EL (cell line): ENCODE measurements around the gene NAALADL2.
"Not testable (repeated sequence)": the region's sequence is repeated elsewhere in the genome, so short reads cannot be mapped to it uniquely, and the experiment has no call there.

Source experiments
- DNase-seq: peaks from one replicate; pipeline ENCODE4 v3.0.0-alpha.2; 2016

The NAALADL2 gene

DNA sequence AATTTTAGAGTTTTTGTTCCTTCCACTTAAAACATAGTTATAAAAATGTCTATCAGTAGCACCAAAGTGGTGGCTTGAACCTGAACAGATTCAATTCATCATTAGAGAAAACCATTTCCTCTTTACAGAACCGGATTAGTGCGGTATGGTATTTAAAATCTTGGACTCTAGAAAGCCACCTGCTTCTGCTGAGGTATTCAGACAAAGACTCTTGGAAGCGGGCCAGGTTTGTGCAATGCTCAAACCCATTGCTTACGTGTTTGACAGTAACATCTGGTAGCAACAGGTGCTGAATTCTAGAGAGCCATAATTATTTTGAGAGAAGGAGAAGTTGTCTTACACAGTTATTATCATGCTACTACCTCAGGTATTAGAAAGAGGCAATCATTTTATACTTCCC, 290.5 kb downstream of the NAALADL2 start:
- DNase-seq: no peak

DNA sequence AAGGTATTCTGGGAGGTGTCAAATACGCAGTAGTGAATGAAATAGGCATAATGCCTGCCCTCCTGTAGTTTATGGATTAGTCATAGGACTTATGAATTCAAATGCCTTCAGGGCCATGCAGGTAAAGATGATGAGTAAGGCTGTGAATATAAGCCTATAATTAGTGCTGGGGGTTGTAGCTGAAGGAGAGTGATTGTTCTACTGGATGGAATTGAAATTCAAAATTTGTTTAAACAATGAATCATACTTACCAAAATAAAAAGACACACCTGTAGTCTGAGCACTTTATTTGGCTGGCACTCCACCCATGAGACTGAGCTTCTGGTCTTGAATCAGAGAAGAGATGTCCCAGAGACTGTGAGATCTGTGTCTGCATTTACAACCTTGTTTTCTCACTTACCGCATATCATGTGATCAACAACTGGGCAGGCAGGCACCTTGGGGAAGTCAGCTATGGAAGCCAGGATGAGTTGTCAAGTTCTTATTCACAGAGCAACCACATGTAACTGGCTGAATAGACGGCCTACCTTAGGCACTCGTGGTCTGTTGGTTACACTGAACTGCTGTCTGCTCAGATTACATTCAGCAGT, 291.8 kb downstream of the NAALADL2 start:
- no peak for DNase-seq

DNA sequence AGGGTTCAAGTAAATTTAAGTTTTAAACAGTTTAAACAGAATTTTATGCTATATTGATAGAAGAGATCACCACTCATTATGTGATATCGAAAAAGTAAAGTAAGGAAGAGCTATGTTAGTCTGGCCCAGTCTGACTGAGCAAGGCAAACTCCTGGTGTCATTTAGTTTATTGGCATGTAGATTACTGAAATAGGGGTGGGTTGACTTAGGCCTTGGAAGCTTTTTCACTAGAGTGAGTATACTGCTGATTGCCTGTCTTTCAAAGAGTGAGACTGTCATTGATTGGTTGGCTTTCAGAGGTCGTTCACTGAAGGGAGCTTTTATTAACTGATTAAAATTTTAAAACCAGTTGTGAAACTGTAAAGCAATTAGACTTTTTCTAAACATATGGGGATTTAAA, 294.5 kb downstream of the NAALADL2 start:
- DNase-seq: no peak

DNA sequence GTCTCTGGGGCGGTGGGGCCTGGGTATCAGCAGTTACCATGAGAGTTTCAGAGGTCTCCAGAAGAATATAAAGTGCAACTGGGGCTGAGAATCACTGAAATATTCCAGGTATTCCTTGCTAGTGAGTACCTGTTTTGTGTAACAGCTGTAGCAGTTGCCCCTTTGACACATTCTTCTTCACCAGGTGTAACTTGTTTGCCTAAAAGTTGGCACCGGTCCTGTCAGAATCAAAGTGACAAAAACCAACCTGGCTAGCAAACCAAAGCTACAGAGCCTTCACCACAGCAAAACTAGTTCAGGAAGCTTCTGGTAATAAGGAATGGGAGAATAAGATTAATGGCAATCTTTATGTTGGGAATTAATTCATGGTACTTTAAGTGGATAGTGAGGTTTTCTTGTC, 296.0 kb downstream of the NAALADL2 start:
- no peak for DNase-seq

DNA sequence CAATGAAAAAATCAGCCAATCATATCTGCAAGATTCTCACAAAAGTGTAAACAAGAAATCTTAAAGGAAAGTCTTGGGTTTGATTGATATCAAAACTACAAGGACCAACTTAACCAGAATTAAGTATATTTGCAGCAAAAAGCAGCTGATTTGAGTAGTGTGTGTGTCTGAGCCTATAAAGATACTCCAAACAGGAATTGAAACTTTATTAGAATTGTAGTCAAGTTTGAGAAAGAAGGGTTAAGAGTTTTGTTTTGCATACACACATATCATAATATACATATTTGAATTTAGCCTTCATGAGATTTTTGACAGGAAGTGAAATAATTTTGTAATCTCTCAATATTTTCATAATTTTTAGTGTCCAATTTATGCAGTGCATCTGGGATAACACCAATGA, 300.1 kb downstream of the NAALADL2 start:
- DNase-seq: no peak

DNA sequence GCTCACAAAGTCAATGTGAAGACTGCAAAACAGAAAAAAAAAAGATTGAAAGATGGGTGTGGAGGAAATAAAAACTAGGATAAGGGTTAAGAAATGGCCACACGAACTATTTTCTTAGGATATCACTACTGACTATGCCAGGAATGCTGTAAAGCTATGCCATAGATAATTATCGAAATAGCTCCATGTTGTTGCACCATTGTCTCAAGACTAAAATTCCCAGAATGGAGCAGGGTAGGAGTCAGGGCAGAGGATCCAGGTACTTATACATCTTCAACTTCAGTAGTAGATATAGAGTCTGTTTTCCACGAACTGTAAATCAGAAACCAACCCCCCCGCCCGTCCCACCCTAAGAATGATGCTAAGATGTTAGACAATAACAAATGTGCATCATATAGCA, 302.2 kb downstream of the NAALADL2 start:
- no peak for DNase-seq

DNA sequence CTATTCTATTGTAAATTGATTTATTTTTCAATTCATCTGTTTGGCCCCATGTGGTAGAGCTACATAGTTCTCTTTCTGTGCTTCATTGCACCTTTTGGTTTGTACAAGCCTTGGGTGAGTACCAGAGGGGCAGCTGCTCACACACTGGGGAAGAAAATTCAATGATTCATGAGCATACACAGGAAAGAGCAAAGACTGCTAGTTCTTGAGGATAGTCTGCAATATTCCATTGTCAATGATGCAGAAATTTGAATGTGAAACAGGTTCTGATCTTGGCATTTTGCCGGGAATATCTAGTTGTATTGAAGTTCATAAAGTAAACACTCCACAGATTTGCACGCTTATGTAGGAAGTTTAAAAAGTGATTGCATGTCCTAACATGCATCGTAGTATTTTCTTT, 304.6 kb downstream of the NAALADL2 start:
- no peak for DNase-seq

DNA sequence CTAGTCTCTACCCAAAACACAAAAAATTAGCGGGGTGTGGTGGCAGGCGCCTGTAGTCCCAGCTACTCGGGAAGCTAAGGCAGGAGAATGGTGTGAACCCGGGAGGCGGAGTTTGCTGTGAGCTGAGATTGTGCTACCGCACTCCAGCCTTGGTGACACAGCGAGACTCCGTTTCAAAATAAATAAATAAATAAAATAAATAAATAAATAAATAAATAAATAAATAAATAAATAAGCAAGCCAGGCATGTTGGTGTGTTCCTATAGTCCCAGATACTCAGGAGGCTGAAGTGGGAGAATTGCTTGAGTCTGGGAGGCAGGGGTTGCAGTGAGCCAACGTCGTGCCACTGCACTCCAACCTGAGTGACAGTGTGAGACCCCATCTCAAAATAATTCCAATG, 314.0 kb downstream of the NAALADL2 start:
- not testable (repeated sequence) for DNase-seq

DNA sequence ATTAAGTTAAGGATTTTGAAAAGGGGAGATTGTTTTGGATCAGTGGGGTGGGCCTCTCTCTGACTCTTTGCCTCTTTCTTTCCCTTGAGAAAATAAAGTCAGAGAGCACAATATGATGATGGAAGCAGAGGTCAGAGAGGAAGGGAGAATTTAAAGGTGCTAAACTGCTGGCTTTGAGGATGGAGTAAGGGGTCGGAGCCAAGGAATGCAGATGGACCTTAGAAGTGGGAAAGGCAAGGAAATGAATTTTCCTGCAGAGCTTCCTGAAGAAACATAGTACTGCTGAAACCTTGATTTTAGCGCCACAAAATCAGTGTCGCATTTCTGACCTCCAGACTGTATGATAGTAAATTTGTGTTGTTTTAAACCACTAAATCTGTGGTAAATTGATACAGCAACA, 317.4 kb downstream of the NAALADL2 start:
- no peak for DNase-seq

DNA sequence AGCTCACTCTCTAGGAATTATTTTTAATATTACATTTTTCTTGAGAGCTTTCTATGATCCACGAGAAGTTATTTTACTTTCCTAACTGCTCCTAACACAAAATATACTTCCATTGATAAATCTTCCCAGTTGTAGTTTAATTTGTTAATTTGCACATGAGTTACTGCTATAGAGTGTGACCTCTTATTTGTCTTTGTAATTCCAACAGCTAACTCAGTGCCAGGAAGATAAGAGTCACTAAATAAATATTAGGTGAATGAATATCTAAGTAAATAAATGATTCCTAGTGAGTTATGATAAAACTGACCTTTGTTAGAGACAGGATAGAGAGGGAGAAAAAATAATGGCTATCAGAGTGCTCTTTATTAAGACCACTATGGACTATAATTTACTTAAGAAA, 319.9 kb downstream of the NAALADL2 start:
- peak; percentile 4 for DNase-seq

DNA sequence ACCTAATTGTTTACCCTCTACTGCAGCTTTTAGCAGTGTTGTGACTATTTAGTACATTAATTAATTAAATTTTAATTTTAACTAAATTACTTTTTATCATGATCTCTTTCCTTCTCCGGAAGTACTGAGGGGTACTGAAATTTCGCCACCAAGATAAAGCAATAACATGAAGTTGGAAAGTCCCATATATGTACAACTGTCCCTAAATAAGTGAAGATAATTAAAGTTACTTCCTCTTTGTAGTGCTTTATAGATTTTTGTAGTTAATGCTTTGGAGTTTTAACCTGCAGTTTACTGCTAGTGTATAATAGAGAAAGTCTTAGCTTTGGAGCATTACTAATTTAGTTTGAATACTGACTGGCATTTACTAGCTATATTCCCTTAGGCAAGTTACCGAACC, 325.3 kb downstream of the NAALADL2 start:
- no peak for DNase-seq

DNA sequence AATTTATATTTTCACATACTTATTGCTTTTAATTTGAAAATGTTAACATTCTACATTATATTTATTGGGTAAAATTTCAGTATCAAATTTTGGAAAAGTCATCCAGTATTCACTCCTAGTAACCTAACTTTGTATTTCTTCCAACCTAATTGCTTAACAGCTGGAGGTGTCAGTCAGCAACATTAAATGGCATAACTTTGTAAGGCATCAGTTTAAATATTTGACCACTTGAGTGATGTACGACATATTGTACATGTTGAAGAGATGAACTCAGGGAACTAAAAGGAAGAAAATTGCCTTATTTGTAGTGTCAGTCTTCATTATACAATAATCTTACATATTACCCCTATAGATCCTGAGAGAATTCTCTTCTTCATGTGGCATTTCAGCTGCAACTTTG, 326.8 kb downstream of the NAALADL2 start:
- no peak for DNase-seq

DNA sequence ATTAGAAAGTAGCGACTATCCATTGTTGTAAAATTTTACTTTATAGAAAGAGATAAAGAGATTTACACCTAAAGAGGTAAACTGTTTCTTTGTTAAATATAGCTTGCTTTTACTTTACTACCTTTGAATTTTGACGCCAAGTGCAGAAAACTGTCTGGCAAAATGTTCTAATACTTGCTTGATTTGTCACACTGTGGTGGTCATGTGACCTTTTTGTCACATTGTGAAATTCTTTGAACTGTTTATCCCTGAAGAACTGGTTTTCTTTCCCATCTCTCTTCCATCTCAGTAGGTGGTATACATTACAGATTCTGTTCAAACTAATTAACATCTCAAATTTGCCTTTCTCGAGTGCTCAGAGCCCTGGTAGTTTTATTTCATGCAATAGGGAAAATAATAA, 327.4 kb downstream of the NAALADL2 start:
- no peak for DNase-seq

DNA sequence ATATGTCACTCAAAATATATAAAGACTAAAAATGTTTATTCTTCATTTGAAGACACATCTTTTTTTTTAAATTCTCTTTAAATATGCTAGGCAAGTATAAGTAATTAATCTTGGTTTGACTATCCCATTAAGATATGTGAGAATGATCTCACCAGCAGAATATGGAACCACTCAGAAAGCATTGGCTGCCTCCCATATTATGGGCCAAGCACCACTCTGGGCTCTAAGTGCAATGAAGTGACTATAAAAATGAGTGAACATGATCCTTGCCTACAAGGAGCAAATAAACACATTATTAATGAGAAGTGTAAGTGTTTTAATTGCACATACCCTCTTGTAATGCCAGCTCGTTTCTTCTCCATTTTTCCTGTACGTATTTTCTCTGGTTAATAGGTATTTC, 328.5 kb downstream of the NAALADL2 start:
- DNase-seq: no peak

DNA sequence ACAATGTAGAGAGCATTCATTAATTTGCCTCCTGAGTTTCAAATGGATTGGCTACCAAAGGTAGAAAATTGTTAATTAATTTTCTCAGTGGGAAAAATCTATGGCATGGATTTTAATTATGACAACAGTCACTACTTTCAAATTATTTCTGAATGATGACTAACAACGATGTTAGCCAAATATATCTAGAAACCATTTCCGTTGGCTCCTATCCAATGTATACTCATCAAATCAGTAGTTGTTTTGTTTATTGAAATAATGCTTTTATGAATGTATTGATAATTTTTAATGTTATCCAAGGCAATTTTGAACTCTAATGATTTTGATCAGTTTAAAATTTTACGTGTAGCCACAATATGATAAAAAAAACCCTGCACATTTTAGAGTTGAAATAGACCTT, 333.4 kb downstream of the NAALADL2 start:
- DNase-seq: no peak

DNA sequence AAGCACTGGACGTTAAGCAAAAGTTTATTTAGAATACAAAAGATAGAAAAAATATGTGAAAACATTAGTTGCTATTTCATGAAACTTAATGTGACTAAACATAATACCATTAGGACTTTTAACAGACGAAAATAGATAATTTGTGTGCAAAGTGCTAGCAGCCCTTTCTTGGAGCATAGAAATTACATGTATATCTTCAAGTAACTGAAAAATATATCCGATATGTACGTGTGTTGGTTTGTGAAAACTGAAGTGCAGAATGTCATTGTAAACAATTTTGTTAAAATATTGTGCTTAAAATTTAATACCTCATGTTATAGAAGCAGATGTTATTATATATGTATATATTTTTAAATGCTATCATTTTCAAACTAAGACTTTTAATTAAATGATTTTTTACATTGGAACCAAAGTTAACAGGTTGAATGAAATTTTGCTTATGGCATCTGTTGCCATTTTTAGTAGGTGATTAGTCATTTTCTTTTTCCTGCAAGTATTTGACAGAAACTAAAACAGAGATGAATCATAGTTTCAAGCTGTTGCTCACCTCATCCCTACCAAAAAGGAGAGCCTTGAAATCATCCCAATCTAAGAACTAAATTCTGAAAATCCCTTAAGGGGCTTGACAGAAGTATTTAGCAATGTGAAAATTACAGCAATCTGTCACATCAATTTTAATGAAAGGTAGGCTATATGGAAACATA, 334.8 kb downstream of the NAALADL2 start:
- peak; percentile 51 for DNase-seq

DNA sequence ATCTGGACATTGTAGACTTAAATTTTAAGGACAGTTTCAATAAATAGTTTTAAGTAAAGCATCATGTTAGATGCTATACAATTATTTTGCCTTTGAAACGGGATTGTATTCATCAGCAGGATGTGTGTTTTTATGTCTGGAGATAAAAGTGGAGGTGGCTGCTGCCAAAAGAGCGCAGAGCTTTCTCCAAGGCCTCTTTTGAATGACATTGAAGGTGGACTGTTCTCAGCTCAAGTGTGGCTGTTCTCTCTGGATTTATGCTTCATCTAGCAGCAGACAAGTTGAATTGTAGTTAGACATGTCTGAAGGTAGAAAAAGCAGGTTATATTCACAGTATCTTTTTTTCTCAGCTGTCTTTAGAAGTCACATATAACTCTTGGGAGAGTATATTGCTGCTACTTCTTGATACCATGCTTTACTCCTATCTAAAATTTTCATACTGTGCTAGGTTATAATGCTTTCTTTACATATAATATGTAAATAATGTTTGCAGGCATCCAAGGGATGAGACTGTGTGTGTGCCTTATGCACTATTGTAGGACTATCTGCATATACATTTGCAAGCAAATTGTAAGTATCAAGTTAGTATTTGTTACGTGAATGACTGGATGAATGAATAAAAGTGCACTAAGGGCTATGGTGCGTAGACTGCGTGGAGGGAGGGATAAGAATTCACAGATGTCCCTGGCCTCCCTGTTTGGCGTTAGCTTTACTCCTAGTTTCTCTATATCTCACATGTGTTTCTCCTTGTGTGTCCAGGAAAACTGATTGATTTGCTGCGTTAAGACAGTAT, 340.1 kb downstream of the NAALADL2 start:
- DNase-seq: no peak

DNA sequence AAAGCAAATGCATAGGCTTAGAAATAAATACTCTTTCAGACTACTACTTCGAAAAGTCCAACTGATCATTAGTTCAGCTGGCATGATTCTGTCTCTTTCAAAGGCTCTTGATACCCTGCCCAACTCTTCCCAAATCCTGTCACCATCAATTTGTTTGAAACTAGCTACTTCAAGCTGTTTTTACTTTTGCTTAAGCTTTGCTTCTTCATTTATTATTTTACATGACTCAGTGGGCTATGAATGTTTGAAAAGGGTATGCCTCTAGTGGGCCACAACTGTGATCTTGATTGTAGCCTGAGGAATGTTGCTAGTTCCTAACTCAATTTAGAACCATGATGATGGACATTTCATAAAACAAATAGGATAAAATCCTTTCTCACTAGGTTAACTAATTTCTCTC, 340.8 kb downstream of the NAALADL2 start:
- DNase-seq: peak; percentile 37

DNA sequence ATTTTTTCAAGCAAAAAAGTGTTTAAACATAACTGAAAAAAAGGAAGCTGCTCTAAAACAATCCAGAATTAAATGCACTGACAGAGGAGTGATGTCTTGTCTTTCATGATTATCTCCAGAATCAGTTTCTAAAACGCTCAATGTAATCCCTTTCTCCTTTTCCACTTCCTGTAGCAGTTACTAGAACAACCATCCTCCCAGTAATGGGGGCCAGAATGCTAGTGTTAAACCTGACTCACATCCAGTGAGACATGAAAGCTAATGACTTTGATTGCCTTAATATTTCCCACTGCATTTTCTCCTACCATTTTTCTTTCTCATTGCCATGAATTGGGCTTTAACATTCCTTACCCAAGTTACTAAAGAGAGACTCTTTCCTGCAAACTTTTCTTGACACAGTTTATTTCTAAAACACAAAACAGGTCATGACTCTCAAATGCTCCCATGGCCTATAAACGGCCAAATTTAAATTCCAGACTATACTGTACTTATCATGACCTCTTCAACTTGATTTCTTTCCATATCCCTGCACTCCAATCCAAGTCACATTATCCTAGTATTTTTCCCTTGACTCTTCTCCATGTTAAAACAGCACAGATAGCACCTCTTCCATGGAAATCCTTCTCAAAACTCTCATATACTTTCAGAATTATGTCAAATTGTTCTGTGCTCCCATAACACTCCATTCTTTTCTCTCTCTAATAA, 341.4 kb downstream of the NAALADL2 start:
- peak; percentile 4 for DNase-seq

DNA sequence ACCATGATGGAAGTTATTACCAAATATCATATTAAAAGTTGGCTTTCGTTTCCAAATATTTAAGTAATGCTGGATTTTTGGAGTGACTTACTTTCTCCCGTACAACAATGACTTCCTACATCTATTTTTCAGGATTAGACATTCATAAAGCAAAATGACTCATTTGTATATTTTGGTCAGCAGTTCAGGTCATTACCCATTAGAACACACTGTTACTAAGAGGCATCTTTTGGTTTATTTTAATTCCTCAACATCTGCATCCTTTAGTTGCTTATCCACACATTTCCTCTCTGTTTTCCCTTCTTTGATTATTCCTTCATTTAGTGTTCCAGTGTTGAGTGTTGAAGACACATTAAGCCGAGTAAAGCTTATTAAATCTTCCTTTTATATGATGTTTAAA, 348.2 kb downstream of the NAALADL2 start:
- peak; percentile 30 for DNase-seq

DNA sequence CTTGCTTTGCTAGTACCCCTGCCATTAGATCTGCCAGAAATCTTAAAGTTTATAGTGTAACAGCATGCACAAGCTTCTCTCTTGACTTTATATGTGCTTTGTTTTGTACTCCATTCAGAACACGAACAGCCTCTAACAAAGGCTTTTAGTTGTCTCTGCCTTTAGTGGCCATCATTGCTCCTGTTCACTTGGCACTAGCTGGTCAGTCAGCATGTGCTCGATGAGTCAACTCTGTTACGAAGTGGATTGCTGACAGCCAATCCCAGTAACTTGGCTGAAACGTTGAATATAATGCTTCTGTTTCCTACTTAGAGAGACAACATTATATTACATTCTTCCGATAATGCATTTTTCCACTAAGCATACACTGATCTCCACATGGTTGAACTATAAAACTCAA, 349.2 kb downstream of the NAALADL2 start:
- DNase-seq: peak; percentile 16

DNA sequence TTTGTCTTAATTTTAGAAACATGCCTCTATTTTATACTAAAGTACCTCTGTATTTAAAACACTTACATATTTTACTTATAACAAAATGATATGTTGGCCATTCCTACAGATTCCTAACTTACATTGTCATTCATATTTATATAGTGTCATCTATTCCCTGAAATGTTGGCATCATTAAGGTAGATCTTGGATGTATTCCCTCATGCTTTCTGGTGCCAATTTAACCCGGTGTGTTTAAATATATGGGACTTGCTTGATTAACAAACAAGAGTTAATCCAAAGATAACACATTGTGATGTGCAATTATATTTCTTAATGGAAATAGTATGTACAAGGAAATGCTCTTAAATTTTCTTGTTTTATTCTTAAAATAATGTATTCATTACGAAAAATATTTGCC, 352.3 kb downstream of the NAALADL2 start:
- DNase-seq: no peak

DNA sequence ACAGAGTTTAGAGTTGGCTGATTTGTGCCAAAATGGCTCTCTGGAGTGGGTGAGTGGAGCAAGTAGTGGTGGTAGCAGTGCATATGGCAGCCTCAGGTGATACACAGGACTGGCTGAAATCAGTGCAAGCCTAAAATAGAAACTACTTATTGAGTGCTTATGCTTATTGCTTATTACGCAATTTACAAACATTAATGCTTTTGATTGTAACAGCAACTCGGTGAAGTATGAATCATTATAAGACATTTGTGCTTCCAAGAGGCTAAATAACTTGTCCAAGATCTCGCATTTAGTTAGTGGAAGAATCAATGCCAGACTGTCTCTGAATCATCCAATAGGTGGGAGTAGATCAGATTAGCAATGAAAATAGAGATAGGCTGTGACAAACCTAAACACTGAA, 353.8 kb downstream of the NAALADL2 start:
- peak; percentile 33 for DNase-seq

DNA sequence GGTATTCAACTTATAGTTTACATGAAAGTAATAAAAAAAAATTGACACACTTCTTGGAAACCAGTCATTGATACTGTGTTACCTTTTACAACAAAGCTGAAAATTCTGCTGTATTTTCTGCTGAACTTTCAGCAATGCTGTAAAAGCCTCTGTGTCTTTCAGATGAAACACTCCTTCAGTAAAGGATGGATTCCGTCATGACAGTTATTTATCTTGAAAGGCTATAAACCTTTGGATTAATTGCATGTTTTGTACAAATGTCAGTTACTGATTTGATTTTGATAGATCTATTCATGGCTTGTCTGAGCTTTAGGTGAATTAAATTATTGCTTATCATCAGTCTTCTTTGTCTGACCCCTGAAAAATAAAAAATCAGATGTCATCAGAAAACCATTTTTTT, 355.1 kb downstream of the NAALADL2 start:
- DNase-seq: no peak
